ENCODE data around the gene FRMD4A.
"Not testable (repeated sequence)": the region's sequence is repeated elsewhere in the genome, so short reads cannot be mapped to it uniquely, and the experiment has no call there.

Gene FRMD4A

DNA sequence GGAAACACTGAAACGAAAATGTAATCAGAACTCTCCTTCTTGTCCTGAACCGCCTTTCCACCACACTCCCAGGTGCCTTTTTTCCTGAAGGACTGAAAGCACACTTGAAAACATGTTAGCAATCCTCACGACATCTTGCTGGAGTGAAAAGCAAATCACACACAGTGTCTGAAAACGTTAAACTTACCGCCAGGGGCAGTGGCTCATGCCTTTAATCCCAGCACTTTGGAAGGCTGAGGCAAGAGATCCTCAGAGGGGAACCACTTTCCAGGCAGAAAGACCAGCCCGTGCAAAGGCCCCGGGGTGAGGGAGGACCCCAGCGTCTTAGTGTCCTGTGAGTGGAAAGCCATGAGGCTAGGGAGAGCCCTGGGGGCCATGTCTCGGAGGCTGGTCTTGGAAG lies 533.6 kb downstream of the FRMD4A start:
- DNase-seq = no peak

GRCh38 chr10:13795653-13796555 lies 534.8 kb downstream of the FRMD4A start:
- peak; percentile 35 for DNase-seq

- no peak for DNase-seq
Observed at GRCh38 chr10:13794992-13795612, 535.6 kb downstream of the FRMD4A start.

GRCh38 chr10:13792006-13792405 lies 538.7 kb downstream of the FRMD4A start:
- DNase-seq = no peak

DNA sequence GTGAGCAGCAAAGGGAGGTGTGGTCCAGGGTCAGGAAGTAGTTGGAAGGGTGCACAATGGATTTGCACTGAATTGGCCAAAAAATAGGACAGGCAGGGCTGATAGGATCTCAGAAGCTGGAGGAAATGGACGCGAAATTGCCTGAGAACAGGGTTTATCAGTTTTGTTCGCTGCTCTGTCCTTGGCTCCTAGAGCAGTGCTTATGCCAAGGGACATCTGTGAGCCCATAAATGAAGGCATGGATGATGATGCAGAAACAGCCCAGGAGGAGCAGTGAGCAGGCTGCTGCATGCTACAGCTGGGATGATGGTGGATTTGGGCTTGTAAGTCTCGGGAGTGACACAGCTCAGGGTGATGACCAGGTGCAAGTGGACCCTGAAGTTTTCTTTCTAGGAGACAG lies 539.2 kb downstream of the FRMD4A start:
- DNase-seq = no peak

DNA sequence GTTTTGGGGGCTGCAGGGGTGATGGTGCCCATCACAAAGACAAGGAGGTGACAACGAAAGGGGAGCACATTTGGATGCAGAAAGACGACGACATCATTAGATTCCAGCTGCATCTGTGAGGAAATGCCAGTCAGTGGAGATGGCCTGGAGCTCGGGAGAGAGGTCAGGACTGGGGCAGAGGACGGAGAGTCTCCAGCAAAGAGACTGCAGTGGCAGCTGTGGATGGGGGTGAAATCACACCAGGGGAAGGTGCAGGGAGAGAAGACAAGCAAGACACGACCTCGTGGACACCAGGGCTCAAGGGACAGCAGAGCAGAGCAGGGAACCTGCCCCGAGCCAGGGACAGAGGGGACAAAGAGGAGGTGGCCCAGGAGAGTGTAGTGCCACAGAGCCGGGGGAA lies 540.5 kb downstream of the FRMD4A start:
- no peak for DNase-seq

DNA sequence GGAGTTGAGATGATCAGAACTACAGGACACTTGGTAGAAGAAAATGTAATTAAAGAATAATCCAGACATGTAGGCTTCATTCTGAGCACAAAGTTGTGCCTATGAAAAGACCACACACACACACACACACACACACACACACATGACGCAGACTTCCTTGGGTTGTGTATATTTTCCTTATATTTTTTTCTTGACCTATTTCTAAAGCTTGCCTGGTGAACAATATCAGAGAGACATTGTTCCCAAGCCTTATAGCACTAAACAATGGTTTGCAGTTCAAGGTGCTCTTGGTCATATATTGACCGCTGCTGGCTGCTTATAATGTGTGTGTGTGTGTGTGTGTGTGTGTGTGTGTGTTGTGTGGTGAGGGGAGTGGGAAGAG lies 541.3 kb downstream of the FRMD4A start:
- no peak for DNase-seq

DNA sequence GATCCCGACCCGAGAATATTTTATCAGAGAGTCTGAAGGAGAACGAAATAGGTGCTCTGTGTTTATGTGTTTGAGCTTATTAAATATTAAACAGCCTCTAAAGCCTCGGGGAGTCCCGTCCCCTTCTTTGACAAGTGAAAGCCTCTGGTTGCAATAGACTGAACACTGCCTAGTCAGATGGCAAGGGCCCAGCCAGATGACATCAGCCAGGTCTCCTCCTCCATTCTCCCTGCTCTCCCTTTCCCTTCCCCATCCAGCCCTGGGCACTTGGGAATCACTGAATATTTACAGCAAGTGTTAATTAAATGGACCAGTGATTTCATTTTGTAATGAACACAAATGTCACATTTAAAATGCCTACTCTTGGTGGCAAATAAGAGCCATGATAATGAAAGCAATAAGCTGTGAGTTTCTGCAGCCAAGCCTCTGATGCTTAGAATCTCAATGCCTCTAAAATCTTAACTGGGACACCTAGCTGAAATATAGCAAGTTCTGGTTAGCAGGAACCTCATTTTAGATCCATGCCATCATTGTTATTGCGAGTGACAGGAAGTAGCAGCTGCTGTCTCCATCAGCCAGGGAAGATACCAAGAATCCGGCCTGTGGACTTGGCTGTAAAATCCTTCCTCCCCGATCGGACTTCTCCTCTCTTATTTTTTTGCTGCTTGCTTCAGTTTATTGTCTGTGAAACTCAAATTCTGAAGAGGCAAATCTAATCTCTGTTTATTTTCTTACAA lies 541.8 kb downstream of the FRMD4A start:
- peak; percentile 36 for DNase-seq

DNA sequence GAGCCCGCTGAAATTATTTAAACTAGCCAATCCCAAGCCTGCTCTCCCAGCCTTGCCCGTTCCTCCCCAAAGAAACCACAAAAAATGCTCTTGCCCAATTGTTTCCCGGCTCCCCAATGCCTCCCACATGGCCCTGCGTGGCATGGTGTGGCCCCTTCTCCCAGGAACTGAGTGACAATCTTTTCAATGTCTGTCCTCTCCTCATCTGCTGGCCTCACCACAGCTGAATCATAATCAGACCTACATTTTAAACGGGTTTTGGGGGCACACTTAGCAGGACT lies 542.5 kb downstream of the FRMD4A start:
- DNase-seq = no peak

DNA sequence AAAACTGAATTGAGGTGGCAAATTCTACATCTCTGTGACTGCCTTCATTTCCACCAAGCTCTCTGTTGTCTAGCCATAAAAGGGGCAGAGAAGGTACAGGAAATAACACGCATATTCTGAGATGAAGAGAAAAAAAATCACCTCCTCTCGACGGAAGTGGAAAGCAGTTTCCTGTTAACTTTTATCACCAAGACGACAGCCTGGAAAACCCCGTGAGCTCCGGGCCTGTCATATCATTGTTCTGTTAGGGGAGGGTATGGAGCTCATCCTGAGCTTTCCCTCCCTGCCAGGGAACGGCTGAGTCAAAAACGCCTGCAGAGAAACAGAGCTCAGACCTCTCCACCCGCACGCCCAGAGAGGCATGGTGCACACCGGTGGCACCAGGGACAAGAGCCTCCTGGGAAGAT lies 543.7 kb downstream of the FRMD4A start:
- DNase-seq = peak; percentile 94

DNA sequence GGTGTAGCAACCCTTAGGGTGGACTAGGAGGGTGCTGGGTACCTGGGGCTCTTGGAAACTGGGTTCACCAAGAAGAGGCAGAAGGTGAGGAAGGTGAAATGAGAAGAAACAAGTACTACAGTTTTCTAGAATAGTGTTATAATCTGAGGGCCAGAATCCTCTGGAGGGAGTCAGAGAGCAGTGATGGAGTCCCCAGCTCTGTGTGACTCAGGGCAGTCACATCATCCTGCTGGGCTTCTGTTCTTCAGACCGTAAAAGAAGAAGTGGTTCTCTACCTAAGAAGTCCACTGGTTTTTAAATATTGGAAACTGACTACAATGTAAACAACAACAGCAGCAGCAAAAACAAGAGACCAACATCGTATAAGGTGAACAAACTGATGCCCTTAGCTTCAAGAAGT lies 546.7 kb downstream of the FRMD4A start:
- DNase-seq = peak; percentile 73

DNA sequence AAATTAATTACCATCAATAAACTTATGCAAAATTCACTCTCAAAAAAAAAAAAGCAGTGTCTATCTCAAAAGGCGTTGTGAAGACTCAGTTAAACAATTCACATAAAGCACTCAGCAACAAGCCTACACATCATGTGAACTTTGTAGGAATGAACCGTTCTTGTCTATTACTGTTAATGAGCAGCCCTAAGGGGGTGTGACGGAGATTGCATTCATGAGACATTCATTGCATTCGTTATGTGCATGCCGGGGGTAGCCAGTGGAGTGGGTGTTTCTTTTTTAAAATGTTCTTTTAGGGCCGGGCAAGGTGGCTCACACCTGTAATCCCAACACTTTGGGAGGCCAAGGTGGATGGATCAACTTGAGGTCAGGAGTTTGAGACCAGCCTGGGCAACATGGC lies 551.0 kb downstream of the FRMD4A start:
- no peak for DNase-seq

DNA sequence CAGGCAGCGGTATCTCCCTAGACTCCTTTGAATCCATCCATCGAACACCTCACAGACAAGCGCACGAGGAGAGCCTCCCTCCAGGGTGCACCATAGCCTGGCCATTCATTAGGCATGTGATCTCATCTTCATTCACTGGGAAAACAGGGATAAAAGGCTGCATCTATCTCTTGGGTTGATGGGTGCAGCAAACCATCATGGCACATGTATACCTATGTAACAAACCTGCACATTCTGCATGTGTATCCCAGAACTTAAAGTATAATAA lies 552.1 kb downstream of the FRMD4A start:
- not testable (repeated sequence) for DNase-seq

GRCh38 chr10:13776861-13777311 lies 553.8 kb downstream of the FRMD4A start:
- DNase-seq = no peak

DNA sequence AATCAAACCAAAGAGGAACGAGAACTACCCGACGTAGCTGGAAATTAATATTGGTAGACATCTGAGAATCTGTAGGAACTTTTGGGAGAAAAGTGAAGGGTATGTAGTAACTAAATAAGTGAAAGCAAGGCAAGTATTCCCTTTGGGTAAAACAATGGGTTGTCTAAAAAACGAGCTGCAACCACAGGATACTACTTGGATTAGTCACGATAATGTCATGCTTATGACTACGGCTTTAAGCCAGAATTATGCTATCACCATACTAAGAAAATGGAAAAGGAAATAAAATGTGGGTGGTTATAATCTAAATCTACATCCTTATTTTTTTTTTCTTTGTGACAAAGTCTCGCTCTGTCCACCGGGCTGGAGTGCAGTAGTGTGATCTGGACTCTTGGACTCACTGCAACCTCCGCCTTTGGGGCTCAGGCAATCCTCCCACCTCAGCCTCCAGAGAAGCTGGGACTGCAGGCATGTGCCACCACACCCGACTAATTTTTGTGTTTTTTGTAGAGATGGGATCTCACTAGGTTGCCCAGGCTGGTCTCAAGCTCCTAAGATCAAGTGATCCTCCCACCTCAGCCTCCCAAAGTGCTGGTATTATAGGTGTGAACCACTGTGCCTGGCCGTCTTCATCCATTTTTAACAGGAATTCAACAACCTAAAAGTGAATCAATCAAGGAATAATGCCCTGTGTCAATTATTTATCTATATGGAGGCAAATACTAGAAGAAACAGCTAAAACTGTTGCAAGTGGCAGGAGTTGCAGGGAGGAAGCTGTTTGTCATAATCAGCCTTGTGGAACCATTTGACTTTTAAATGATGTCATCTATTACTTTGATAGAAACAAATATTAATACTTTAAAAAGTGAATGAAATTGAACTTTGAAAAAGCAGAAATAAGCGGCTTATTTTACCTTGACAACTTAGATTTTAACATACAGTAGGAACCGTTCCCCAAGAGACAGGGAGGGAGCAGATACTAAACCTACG lies 554.6 kb downstream of the FRMD4A start:
- DNase-seq = no peak

DNA sequence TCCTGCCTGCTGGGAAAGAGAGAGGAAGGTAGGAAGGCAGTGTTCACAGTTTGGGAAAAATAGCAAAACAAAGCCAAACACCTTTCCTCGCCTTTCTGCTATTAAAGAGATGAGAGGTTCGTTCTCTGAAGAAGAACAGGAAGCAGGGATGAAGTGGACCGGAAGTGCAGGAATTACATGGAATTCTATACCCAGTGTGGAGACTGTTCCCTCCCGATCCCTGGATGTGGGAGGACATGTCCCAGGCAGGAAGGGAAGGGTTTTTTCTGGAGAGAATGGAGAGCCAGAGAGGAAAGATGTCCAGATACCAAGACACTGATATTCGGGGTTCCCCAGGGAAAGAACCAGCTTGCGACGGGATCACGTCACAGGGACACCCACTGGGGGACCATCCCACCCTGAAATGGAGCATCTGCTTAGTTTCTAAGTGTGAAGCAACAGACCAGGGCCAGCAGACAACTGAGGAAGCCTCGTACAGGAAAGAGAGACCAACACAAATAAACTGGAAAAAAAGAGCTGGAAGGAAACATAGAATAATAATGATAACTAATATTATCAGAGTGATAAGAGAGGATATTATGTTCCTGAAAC lies 556.3 kb downstream of the FRMD4A start:
- no peak for DNase-seq

DNA sequence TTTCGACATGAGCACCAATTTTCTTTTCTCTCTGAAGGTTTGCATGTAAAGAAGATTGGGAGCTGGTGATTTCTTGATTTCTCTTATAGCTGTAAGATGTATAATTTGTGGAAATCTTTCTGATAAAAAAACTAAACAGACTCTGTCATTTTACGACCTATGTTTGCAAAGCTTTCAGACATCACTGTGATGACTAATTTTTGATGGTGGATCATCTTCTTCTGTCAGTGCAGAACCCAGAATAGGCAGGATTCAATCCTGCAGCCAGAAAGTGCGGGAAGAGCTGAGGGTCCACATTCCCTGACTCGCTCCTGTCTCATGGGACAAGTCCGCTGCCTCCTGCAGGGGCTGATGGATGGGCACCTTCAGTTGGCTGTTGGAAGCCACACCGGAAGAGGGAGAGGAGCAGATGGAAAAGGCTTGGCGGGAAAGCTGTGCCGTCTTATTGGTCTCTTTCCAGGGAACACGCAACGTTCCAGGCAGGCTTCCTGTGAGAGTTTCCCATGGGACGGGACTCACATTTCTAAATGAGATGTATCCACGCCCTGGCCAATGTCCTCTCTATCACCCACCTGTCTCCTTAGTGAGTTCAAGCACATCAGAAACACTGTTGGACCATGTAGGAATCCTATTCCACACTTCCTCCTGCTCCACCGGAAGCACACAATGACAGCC lies 557.1 kb downstream of the FRMD4A start:
- DNase-seq = no peak

GRCh38 chr10:13773043-13773442 lies 557.7 kb downstream of the FRMD4A start:
- no peak for DNase-seq

DNA sequence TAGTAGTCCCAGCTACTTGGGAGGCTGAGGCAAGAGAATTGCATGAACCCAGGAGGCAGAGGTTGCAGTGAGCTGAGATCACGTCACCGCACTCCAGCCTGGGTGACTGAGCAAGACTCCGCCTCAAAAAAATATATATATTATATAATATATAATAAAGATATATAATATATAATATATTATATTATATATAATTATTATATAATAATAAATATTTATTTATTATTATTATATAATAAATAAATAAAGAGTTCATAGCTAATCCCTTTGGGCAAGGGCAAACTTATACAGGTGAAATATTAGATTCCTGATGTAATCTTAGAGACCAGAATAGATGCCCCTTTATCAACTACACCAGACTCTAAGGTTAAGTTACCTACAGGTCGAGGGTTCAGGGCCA lies 558.7 kb downstream of the FRMD4A start:
- no peak for DNase-seq

GRCh38 chr10:13770760-13771493 lies 559.8 kb downstream of the FRMD4A start:
- DNase-seq = no peak

GRCh38 chr10:13769946-13770345 lies 560.8 kb downstream of the FRMD4A start:
- no peak for DNase-seq
